Measurements from ENCODE around the gene FEN1. TPM values are rescaled to one million over a fixed set of nuclear protein-coding genes. Genes with fewer than 3 reads are reported as not detected.

FEN1 gene
- total RNA-seq, 2 donors from 2014 or later: 55.4 to 64.7 TPM

- Mint-ChIP-seq H3K4me3 (no peak overlapping the region), H3K4me1 (ENCODE audit: low read depth) (no peaks in the 10 kb centered on the region), H3K9me3 (no peaks in the 10 kb centered on the region), H3K27ac (no peak overlapping the region), H3K36me3 (ENCODE audit: insufficient read depth in 2 of 2) (peaks cover 5 to 8% of the 10 kb centered on the region in 2 donors), H3K27me3 (ENCODE audit: low read depth) (no peaks in the 10 kb centered on the region)
- no peak for ATAC-seq (replicated peaks in 1 of 2)
- DNase-seq: no peak
Observed at GRCh38 chr11:61844909-61845565, 52.3 kb downstream of the FEN1 start.

- no peaks in the 10 kb centered on the region for H3K27me3 Mint-ChIP-seq (ENCODE audit: low read depth)
- DNase-seq (no peak), ATAC-seq (replicated peaks in 1 of 2) (no peak)
- no peaks in the 10 kb centered on the region for H3K9me3 Mint-ChIP-seq
- H3K4me3 Mint-ChIP-seq: no peak overlapping the region
- no peaks in the 10 kb centered on the region for H3K4me1 Mint-ChIP-seq (ENCODE audit: low read depth)
- H3K36me3 Mint-ChIP-seq (ENCODE audit: insufficient read depth in 2 of 2): peaks cover 5 to 8% of the 10 kb centered on the region in 2 donors
- H3K27ac Mint-ChIP-seq: no peak overlapping the region
Observed at GRCh38 chr11:61846362-61847020, 53.8 kb downstream of the FEN1 start.

Other genes with a start within 250 kb of the FEN1 start
- not detected for gene SYT7, start 211.8 kb upstream of the FEN1 start, total RNA-seq
- gene DAGLA, start 112.5 kb upstream of the FEN1 start, total RNA-seq: under 1 TPM; 0.05 to 0.09 TPM
- 1 to 10 TPM; 2.2 to 2.9 TPM for gene MYRF, start 40.3 kb upstream of the FEN1 start, total RNA-seq
- 100 to 1,000 TPM; 146 to 169 TPM for gene TMEM258, start 312 bp upstream of the FEN1 start, total RNA-seq
- gene FADS1, start 24.1 kb downstream of the FEN1 start, total RNA-seq: 10 to 100 TPM in 1 of 2 donors, 1 to 10 TPM in 1; 8.5 to 17.7 TPM
- gene FADS2, start 35.4 kb downstream of the FEN1 start, total RNA-seq: 10 to 100 TPM; 23.3 to 70.4 TPM
- 10 to 100 TPM; 14.7 to 22.3 TPM for gene FADS3, start 98.6 kb downstream of the FEN1 start, total RNA-seq
- gene RAB3IL1, start 124.7 kb downstream of the FEN1 start, total RNA-seq: under 1 TPM; 0.34 to 0.49 TPM
- 1 to 10 TPM; 1.9 to 4.1 TPM for gene BEST1, start 157.4 kb downstream of the FEN1 start, total RNA-seq
- gene FTH1, start 174.7 kb downstream of the FEN1 start, total RNA-seq: 1,000 to 10,000 TPM; 1,135 to 1,244 TPM